ENCODE measurements around the gene SPNS2. TPM values are rescaled to one million over a fixed set of nuclear protein-coding genes. Genes with fewer than 3 reads are reported as not detected.
A peak's percentile ranks its signal among the peaks of the same experiment; 100 is the strongest.

Gene SPNS2
- total RNA-seq, 1 donor from 2014 or later, result 0.34 TPM

GRCh38 chr17:4573115-4573514, 74.4 kb downstream of the SPNS2 start:
- DNase-seq (ENCODE audit: low spot score), result no peak
- Mint-ChIP-seq H3K27ac (no peak overlapping the region), H3K27me3 (ENCODE audit: insufficient read depth, low read depth) (no peaks in the 10 kb centered on the region), H3K36me3 (no peaks in the 10 kb centered on the region), H3K4me3 (no peak overlapping the region), H3K9me3 (no peaks in the 10 kb centered on the region), H3K4me1 (peaks cover 36% of the 10 kb centered on the region)
- H3F3A ChIP-seq (ENCODE audit: low read depth), result peaks cover 24% of the 10 kb centered on the region
- no peak overlapping the region for H3K4me2 ChIP-seq
- H3K9me3 ChIP-seq (ENCODE audit: low read depth), result no peaks in the 10 kb centered on the region
- no peak for TF ChIP-seq EZH2phosphoT487 (IDR thresholded peaks at IDR 0.05)
- no peaks in the 10 kb centered on the region for H4K20me1 ChIP-seq (ENCODE audit: low read depth)
- H3K4me3 ChIP-seq, result no peak overlapping the region
- peaks cover 40% of the 10 kb centered on the region for H3K4me1 ChIP-seq
- no peaks in the 10 kb centered on the region for H3K27me3 ChIP-seq
- H3K36me3 ChIP-seq, result no peaks in the 10 kb centered on the region
- H3K9ac ChIP-seq, result no peak overlapping the region
- no peaks in the 10 kb centered on the region for H3K79me2 ChIP-seq (ENCODE audit: low read depth)
- no peak overlapping the region for H2AFZ ChIP-seq (replicated peaks)
- H3K27ac ChIP-seq, result no peak overlapping the region

GRCh38 chr17:4573669-4574068, 75.0 kb downstream of the SPNS2 start:
- H3K9me3 Mint-ChIP-seq, result no peaks in the 10 kb centered on the region
- H3K4me1 Mint-ChIP-seq, result peaks cover 34% of the 10 kb centered on the region
- no peaks in the 10 kb centered on the region for H3K36me3 Mint-ChIP-seq

DNA sequence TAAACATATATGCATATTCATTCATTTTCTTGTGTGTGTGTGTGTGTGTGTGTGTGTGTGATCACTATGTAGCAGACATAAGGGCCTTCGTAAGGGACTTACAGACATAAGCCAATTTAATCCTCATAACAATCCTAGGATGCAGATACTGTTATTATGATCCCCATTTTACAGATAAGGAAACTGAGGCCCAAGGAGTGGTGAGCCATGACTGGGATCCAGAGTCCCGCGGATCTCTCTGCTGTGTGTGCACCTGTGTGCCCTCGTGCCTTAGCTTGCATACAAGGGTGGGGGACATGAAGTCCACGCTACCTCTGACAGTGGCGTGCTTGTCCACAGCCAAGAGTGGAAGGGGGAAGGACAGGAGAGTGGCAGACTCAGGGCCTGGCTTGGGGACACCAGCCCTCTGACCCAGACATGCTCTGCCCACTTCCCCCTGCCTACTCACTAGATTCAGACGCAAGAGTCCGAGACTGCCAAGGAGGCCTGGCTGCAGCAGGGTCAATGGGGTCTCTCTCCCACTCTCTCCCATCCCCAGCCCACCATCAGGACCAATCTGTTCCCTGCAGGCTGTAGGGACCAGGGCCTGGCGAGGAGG, 75.9 kb downstream of the SPNS2 start:
- H3K27me3 Mint-ChIP-seq (ENCODE audit: insufficient read depth, low read depth), result no peaks in the 10 kb centered on the region
- no peak overlapping the region for H3K4me2 ChIP-seq
- H4K20me1 ChIP-seq (ENCODE audit: low read depth), result no peaks in the 10 kb centered on the region
- no peak overlapping the region for H3K4me3 ChIP-seq
- no peak overlapping the region for H3K9ac ChIP-seq
- no peaks in the 10 kb centered on the region for H3K36me3 Mint-ChIP-seq
- no peak for DNase-seq (ENCODE audit: low spot score)
- peaks cover 30% of the 10 kb centered on the region for H3K4me1 ChIP-seq
- H3K27ac Mint-ChIP-seq, result peak overlapping the region; percentile 29
- H3F3A ChIP-seq (ENCODE audit: low read depth), result peaks cover 15% of the 10 kb centered on the region
- TF ChIP-seq CTCF (IDR thresholded peaks at IDR 0.05), result no peak
- no peak for TF ChIP-seq EZH2phosphoT487 (IDR thresholded peaks at IDR 0.05)
- no peak for TF ChIP-seq EZH2 (IDR thresholded peaks at IDR 0.05)
- H3K36me3 ChIP-seq, result no peaks in the 10 kb centered on the region
- H2AFZ ChIP-seq (replicated peaks), result no peak overlapping the region
- no peak overlapping the region for H3K4me3 Mint-ChIP-seq
- H3K79me2 ChIP-seq (ENCODE audit: low read depth), result no peaks in the 10 kb centered on the region
- H3K27me3 ChIP-seq, result no peaks in the 10 kb centered on the region
- peaks cover 31% of the 10 kb centered on the region for H3K4me1 Mint-ChIP-seq
- no peaks in the 10 kb centered on the region for H3K9me3 Mint-ChIP-seq
- no peaks in the 10 kb centered on the region for H3K9me3 ChIP-seq (ENCODE audit: low read depth)
- no peak overlapping the region for H3K27ac ChIP-seq

More at GRCh38 chr17:4573669-4574068, 75.0 kb downstream of the SPNS2 start:
- Histone ChIP-seq H3F3A (ENCODE audit: low read depth) (peaks cover 19% of the 10 kb centered on the region), H3K27me3 (no peaks in the 10 kb centered on the region), H3K4me2 (no peak overlapping the region), H4K20me1 (ENCODE audit: low read depth) (no peaks in the 10 kb centered on the region), H3K4me1 (peaks cover 36% of the 10 kb centered on the region), H3K79me2 (ENCODE audit: low read depth) (no peaks in the 10 kb centered on the region), H3K9me3 (ENCODE audit: low read depth) (no peaks in the 10 kb centered on the region), H3K4me3 (no peak overlapping the region), H3K36me3 (no peaks in the 10 kb centered on the region), H2AFZ (replicated peaks) (no peak overlapping the region), H3K9ac (no peak overlapping the region), H3K27ac (no peak overlapping the region)
- TF ChIP-seq EZH2 (IDR thresholded peaks at IDR 0.05) (no peak), EZH2phosphoT487 (IDR thresholded peaks at IDR 0.05) (no peak), CTCF (IDR thresholded peaks at IDR 0.05) (no peak)
- H3K27ac Mint-ChIP-seq, result no peak overlapping the region
- H3K27me3 Mint-ChIP-seq (ENCODE audit: insufficient read depth, low read depth), result no peaks in the 10 kb centered on the region
- H3K4me3 Mint-ChIP-seq, result no peak overlapping the region
- no peak for DNase-seq (ENCODE audit: low spot score)

- Mint-ChIP-seq H3K27ac (peak overlapping the region; percentile 92), H3K36me3 (no peaks in the 10 kb centered on the region), H3K4me3 (no peak overlapping the region), H3K9me3 (no peaks in the 10 kb centered on the region), H3K4me1 (peaks cover 27% of the 10 kb centered on the region), H3K27me3 (ENCODE audit: insufficient read depth, low read depth) (peaks cover 6% of the 10 kb centered on the region)
- Histone ChIP-seq H3K79me2 (ENCODE audit: low read depth) (no peaks in the 10 kb centered on the region), H3K9me3 (ENCODE audit: low read depth) (no peaks in the 10 kb centered on the region), H3K4me3 (no peak overlapping the region), H3K36me3 (no peaks in the 10 kb centered on the region), H3K27ac (no peak overlapping the region), H3F3A (ENCODE audit: low read depth) (peaks cover 15% of the 10 kb centered on the region), H3K4me1 (peaks cover 22% of the 10 kb centered on the region), H3K4me2 (peak overlapping the region; percentile 37), H3K9ac (no peak overlapping the region), H2AFZ (replicated peaks) (peak overlapping the region; percentile 60), H3K27me3 (no peaks in the 10 kb centered on the region), H4K20me1 (ENCODE audit: low read depth) (no peaks in the 10 kb centered on the region)
- TF ChIP-seq EZH2phosphoT487 (IDR thresholded peaks at IDR 0.05), result no peak
- TF ChIP-seq EZH2 (IDR thresholded peaks at IDR 0.05), result no peak
- TF ChIP-seq CTCF (IDR thresholded peaks at IDR 0.05), result no peak
- no peak for DNase-seq (ENCODE audit: low spot score)
Measured at GRCh38 chr17:4576161-4576558, 77.5 kb downstream of the SPNS2 start.

Measured in neural progenitor cell (in vitro differentiated cells).